ENCODE data around the gene ARHGAP12.

The ARHGAP12 gene

GRCh38 chr10:31888442-31888841, 40.2 kb downstream of the ARHGAP12 start:
- H3K9ac ChIP-seq (ENCODE audit: low read length in 5 of 5): no peak overlapping the region
- no peaks in the 10 kb centered on the region for H3K27me3 ChIP-seq (ENCODE audit: control insufficient read depth in 5 of 5, insufficient read depth in 4 of 5, low read length in 5 of 5)
- no peak overlapping the region for H3K27ac ChIP-seq (ENCODE audit: low read depth, low read length)
- H3K4me3 ChIP-seq (ENCODE audit: low read depth in 1 of 5, low read length in 5 of 5): no peak overlapping the region
- peaks cover 0 to 17% (median 0%) of the 10 kb centered on the region in 5 donors for H3K4me1 ChIP-seq (ENCODE audit: control insufficient read depth in 5 of 5, insufficient read depth in 5 of 5, low read length in 5 of 5)
- no peaks in the 10 kb centered on the region for H3K9me3 ChIP-seq (ENCODE audit: control insufficient read depth in 5 of 5, low read length in 5 of 5)
- H3K36me3 ChIP-seq (ENCODE audit: control insufficient read depth in 5 of 5, insufficient read depth in 5 of 5, low read length in 5 of 5): no peaks in the 10 kb centered on the region

GRCh38 chr10:31887850-31888249, 40.8 kb downstream of the ARHGAP12 start:
- Histone ChIP-seq H3K4me3 (ENCODE audit: low read depth in 1 of 5, low read length in 5 of 5) (no peak overlapping the region), H3K27ac (ENCODE audit: low read depth, low read length) (no peak overlapping the region)

GRCh38 chr10:31886885-31887284, 41.7 kb downstream of the ARHGAP12 start:
- H3K9me3 ChIP-seq (ENCODE audit: control insufficient read depth in 5 of 5, low read length in 5 of 5): no peaks in the 10 kb centered on the region
- H3K9ac ChIP-seq (ENCODE audit: low read length in 5 of 5): no peak overlapping the region
- H3K36me3 ChIP-seq (ENCODE audit: control insufficient read depth in 5 of 5, insufficient read depth in 5 of 5, low read length in 5 of 5): no peaks in the 10 kb centered on the region

More at GRCh38 chr10:31887850-31888249, 40.8 kb downstream of the ARHGAP12 start:
- Histone ChIP-seq H3K27me3 (ENCODE audit: control insufficient read depth in 5 of 5, insufficient read depth in 4 of 5, low read length in 5 of 5) (no peaks in the 10 kb centered on the region), H3K9ac (ENCODE audit: low read length in 5 of 5) (no peak overlapping the region), H3K4me1 (ENCODE audit: control insufficient read depth in 5 of 5, insufficient read depth in 5 of 5, low read length in 5 of 5) (peaks cover 0 to 17% (median 0%) of the 10 kb centered on the region in 5 donors), H3K9me3 (ENCODE audit: control insufficient read depth in 5 of 5, low read length in 5 of 5) (no peaks in the 10 kb centered on the region), H3K36me3 (ENCODE audit: control insufficient read depth in 5 of 5, insufficient read depth in 5 of 5, low read length in 5 of 5) (no peaks in the 10 kb centered on the region)

GRCh38 chr10:31885971-31886370, 42.7 kb downstream of the ARHGAP12 start:
- H3K27ac ChIP-seq (ENCODE audit: low read depth, low read length): no peak overlapping the region
- H3K4me1 ChIP-seq (ENCODE audit: control insufficient read depth in 5 of 5, insufficient read depth in 5 of 5, low read length in 5 of 5): peaks cover 0 to 17% (median 0%) of the 10 kb centered on the region in 5 donors
- H3K27me3 ChIP-seq (ENCODE audit: control insufficient read depth in 5 of 5, insufficient read depth in 4 of 5, low read length in 5 of 5): no peaks in the 10 kb centered on the region
- H3K9me3 ChIP-seq (ENCODE audit: control insufficient read depth in 5 of 5, low read length in 5 of 5): no peaks in the 10 kb centered on the region
- H3K36me3 ChIP-seq (ENCODE audit: control insufficient read depth in 5 of 5, insufficient read depth in 5 of 5, low read length in 5 of 5): no peaks in the 10 kb centered on the region
- no peak overlapping the region for H3K4me3 ChIP-seq (ENCODE audit: low read depth in 1 of 5, low read length in 5 of 5)
- no peak overlapping the region for H3K9ac ChIP-seq (ENCODE audit: low read length in 5 of 5)

More at GRCh38 chr10:31886885-31887284, 41.7 kb downstream of the ARHGAP12 start:
- no peak overlapping the region for H3K4me3 ChIP-seq (ENCODE audit: low read depth in 1 of 5, low read length in 5 of 5)
- no peak overlapping the region for H3K27ac ChIP-seq (ENCODE audit: low read depth, low read length)
- peaks cover 0 to 17% (median 0%) of the 10 kb centered on the region in 5 donors for H3K4me1 ChIP-seq (ENCODE audit: control insufficient read depth in 5 of 5, insufficient read depth in 5 of 5, low read length in 5 of 5)
- no peaks in the 10 kb centered on the region for H3K27me3 ChIP-seq (ENCODE audit: control insufficient read depth in 5 of 5, insufficient read depth in 4 of 5, low read length in 5 of 5)

- Histone ChIP-seq H3K27ac (ENCODE audit: low read depth, low read length) (no peak overlapping the region), H3K4me3 (ENCODE audit: low read depth in 1 of 5, low read length in 5 of 5) (no peak overlapping the region), H3K36me3 (ENCODE audit: control insufficient read depth in 5 of 5, insufficient read depth in 5 of 5, low read length in 5 of 5) (no peaks in the 10 kb centered on the region), H3K9ac (ENCODE audit: low read length in 5 of 5) (no peak overlapping the region), H3K4me1 (ENCODE audit: control insufficient read depth in 5 of 5, insufficient read depth in 5 of 5, low read length in 5 of 5) (peaks cover 0 to 12% (median 0%) of the 10 kb centered on the region in 5 donors), H3K27me3 (ENCODE audit: control insufficient read depth in 5 of 5, insufficient read depth in 4 of 5, low read length in 5 of 5) (no peaks in the 10 kb centered on the region), H3K9me3 (ENCODE audit: control insufficient read depth in 5 of 5, low read length in 5 of 5) (no peaks in the 10 kb centered on the region)
Observed at GRCh38 chr10:31884386-31884785, 44.2 kb downstream of the ARHGAP12 start.

- H3K4me1 ChIP-seq (ENCODE audit: control insufficient read depth in 5 of 5, insufficient read depth in 5 of 5, low read length in 5 of 5): peaks cover 0 to 17% (median 0%) of the 10 kb centered on the region in 5 donors
- H3K9ac ChIP-seq (ENCODE audit: low read length in 5 of 5): no peak overlapping the region
- no peaks in the 10 kb centered on the region for H3K27me3 ChIP-seq (ENCODE audit: control insufficient read depth in 5 of 5, insufficient read depth in 4 of 5, low read length in 5 of 5)
- H3K9me3 ChIP-seq (ENCODE audit: control insufficient read depth in 5 of 5, low read length in 5 of 5): no peaks in the 10 kb centered on the region
- H3K4me3 ChIP-seq (ENCODE audit: low read depth in 1 of 5, low read length in 5 of 5): no peak overlapping the region
- no peak overlapping the region for H3K27ac ChIP-seq (ENCODE audit: low read depth, low read length)
- H3K36me3 ChIP-seq (ENCODE audit: control insufficient read depth in 5 of 5, insufficient read depth in 5 of 5, low read length in 5 of 5): no peaks in the 10 kb centered on the region
Observed at GRCh38 chr10:31883397-31883796, 45.2 kb downstream of the ARHGAP12 start.

- H3K27ac ChIP-seq (ENCODE audit: low read depth, low read length): no peak overlapping the region
- H3K9me3 ChIP-seq (ENCODE audit: control insufficient read depth in 5 of 5, low read length in 5 of 5): no peaks in the 10 kb centered on the region
- H3K4me3 ChIP-seq (ENCODE audit: low read depth in 1 of 5, low read length in 5 of 5): no peak overlapping the region
- peaks cover 0 to 9% (median 9%) of the 10 kb centered on the region in 5 donors for H3K4me1 ChIP-seq (ENCODE audit: control insufficient read depth in 5 of 5, insufficient read depth in 5 of 5, low read length in 5 of 5)
- H3K36me3 ChIP-seq (ENCODE audit: control insufficient read depth in 5 of 5, insufficient read depth in 5 of 5, low read length in 5 of 5): no peaks in the 10 kb centered on the region
- no peak overlapping the region for H3K9ac ChIP-seq (ENCODE audit: low read length in 5 of 5)
- no peaks in the 10 kb centered on the region for H3K27me3 ChIP-seq (ENCODE audit: control insufficient read depth in 5 of 5, insufficient read depth in 4 of 5, low read length in 5 of 5)
Observed at GRCh38 chr10:31878486-31878885, 50.1 kb downstream of the ARHGAP12 start.

- Histone ChIP-seq H3K27ac (ENCODE audit: low read depth, low read length) (no peak overlapping the region), H3K36me3 (ENCODE audit: control insufficient read depth in 5 of 5, insufficient read depth in 5 of 5, low read length in 5 of 5) (no peaks in the 10 kb centered on the region), H3K9me3 (ENCODE audit: control insufficient read depth in 5 of 5, low read length in 5 of 5) (no peaks in the 10 kb centered on the region), H3K4me3 (ENCODE audit: low read depth in 1 of 5, low read length in 5 of 5) (no peak overlapping the region), H3K27me3 (ENCODE audit: control insufficient read depth in 5 of 5, insufficient read depth in 4 of 5, low read length in 5 of 5) (no peaks in the 10 kb centered on the region), H3K4me1 (ENCODE audit: control insufficient read depth in 5 of 5, insufficient read depth in 5 of 5, low read length in 5 of 5) (peaks cover 0 to 12% (median 9%) of the 10 kb centered on the region in 5 donors), H3K9ac (ENCODE audit: low read length in 5 of 5) (no peak overlapping the region)
Observed at GRCh38 chr10:31876652-31877352, 51.8 kb downstream of the ARHGAP12 start.

GRCh38 chr10:31875608-31876007, 53.0 kb downstream of the ARHGAP12 start:
- no peaks in the 10 kb centered on the region for H3K36me3 ChIP-seq (ENCODE audit: control insufficient read depth in 5 of 5, insufficient read depth in 5 of 5, low read length in 5 of 5)
- no peaks in the 10 kb centered on the region for H3K27me3 ChIP-seq (ENCODE audit: control insufficient read depth in 5 of 5, insufficient read depth in 4 of 5, low read length in 5 of 5)
- H3K27ac ChIP-seq (ENCODE audit: low read depth, low read length): no peak overlapping the region
- peaks cover 0 to 19% (median 9%) of the 10 kb centered on the region in 5 donors for H3K4me1 ChIP-seq (ENCODE audit: control insufficient read depth in 5 of 5, insufficient read depth in 5 of 5, low read length in 5 of 5)
- H3K9ac ChIP-seq (ENCODE audit: low read length in 5 of 5): no peak overlapping the region
- H3K9me3 ChIP-seq (ENCODE audit: control insufficient read depth in 5 of 5, low read length in 5 of 5): no peaks in the 10 kb centered on the region
- H3K4me3 ChIP-seq (ENCODE audit: low read depth in 1 of 5, low read length in 5 of 5): no peak overlapping the region

- H3K4me1 ChIP-seq (ENCODE audit: control insufficient read depth in 5 of 5, insufficient read depth in 5 of 5, low read length in 5 of 5): peaks cover 0 to 19% (median 7%) of the 10 kb centered on the region in 5 donors
- H3K36me3 ChIP-seq (ENCODE audit: control insufficient read depth in 5 of 5, insufficient read depth in 5 of 5, low read length in 5 of 5): no peaks in the 10 kb centered on the region
- no peak overlapping the region for H3K27ac ChIP-seq (ENCODE audit: low read depth, low read length)
- no peak overlapping the region for H3K4me3 ChIP-seq (ENCODE audit: low read depth in 1 of 5, low read length in 5 of 5)
- no peak overlapping the region for H3K9ac ChIP-seq (ENCODE audit: low read length in 5 of 5)
- no peaks in the 10 kb centered on the region for H3K27me3 ChIP-seq (ENCODE audit: control insufficient read depth in 5 of 5, insufficient read depth in 4 of 5, low read length in 5 of 5)
- no peaks in the 10 kb centered on the region for H3K9me3 ChIP-seq (ENCODE audit: control insufficient read depth in 5 of 5, low read length in 5 of 5)
Observed at GRCh38 chr10:31873724-31874123, 54.9 kb downstream of the ARHGAP12 start.

Measured in subcutaneous abdominal adipose tissue (tissue), 5 donors.